ENCODE data around the gene SF3A2. TPM values are rescaled to one million over a fixed set of nuclear protein-coding genes. Genes with fewer than 3 reads are reported as not detected.

SF3A2 gene
- total RNA-seq, 1 donor from 2014 or later = 28.7 TPM

GRCh38 chr19:2243274-2244124 is 6.9 kb downstream of the SF3A2 start:
- no peak for TF ChIP-seq CTCF (IDR thresholded peaks at IDR 0.05; ENCODE audit: borderline replicate concordance)
- no peaks in the 10 kb centered on the region for H3K27me3 ChIP-seq (ENCODE audit: low read depth)
- peaks cover 54% of the 10 kb centered on the region for H3K36me3 ChIP-seq
- intact Hi-C loops (cut with micrococcal nuclease) = no loop called here
- no peak overlapping the region for H3K27ac ChIP-seq (replicated peaks)
- no peak overlapping the region for H3K4me3 ChIP-seq
- H3K4me1 ChIP-seq = peaks cover 69% of the 10 kb centered on the region
- H3K9me3 ChIP-seq (replicated peaks) = no peaks in the 10 kb centered on the region
- no peak for DNase-seq

- intact Hi-C loops (cut with micrococcal nuclease) = no loop called here
- Histone ChIP-seq H3K9me3 (replicated peaks) (no peaks in the 10 kb centered on the region), H3K27me3 (ENCODE audit: low read depth) (peaks cover 2% of the 10 kb centered on the region), H3K27ac (replicated peaks) (no peak overlapping the region), H3K36me3 (peaks cover 54% of the 10 kb centered on the region), H3K4me1 (peaks cover 63% of the 10 kb centered on the region), H3K4me3 (no peak overlapping the region)
- no peak for TF ChIP-seq CTCF (IDR thresholded peaks at IDR 0.05; ENCODE audit: borderline replicate concordance)
- no peak for DNase-seq
Observed at GRCh38 chr19:2244125-2244411, 7.4 kb downstream of the SF3A2 start.

- Histone ChIP-seq H3K36me3 (peaks cover 54% of the 10 kb centered on the region), H3K4me1 (peaks cover 59% of the 10 kb centered on the region), H3K4me3 (no peak overlapping the region), H3K27me3 (ENCODE audit: low read depth) (peaks cover 6% of the 10 kb centered on the region), H3K9me3 (replicated peaks) (no peaks in the 10 kb centered on the region), H3K27ac (replicated peaks) (no peak overlapping the region)
- DNase-seq = no peak
- intact Hi-C loops (cut with micrococcal nuclease) = no loop called here
- no peak for TF ChIP-seq CTCF (IDR thresholded peaks at IDR 0.05; ENCODE audit: borderline replicate concordance)
Observed at GRCh38 chr19:2244486-2244885, 7.9 kb downstream of the SF3A2 start.

GRCh38 chr19:2245273-2245672 is 8.6 kb downstream of the SF3A2 start:
- Histone ChIP-seq H3K9me3 (replicated peaks) (no peaks in the 10 kb centered on the region), H3K27me3 (ENCODE audit: low read depth) (peaks cover 14% of the 10 kb centered on the region), H3K4me3 (no peak overlapping the region), H3K27ac (replicated peaks) (no peak overlapping the region), H3K36me3 (peaks cover 54% of the 10 kb centered on the region), H3K4me1 (peaks cover 56% of the 10 kb centered on the region)
- no peak for TF ChIP-seq CTCF (IDR thresholded peaks at IDR 0.05; ENCODE audit: borderline replicate concordance)
- DNase-seq = no peak
- intact Hi-C loops (cut with micrococcal nuclease) = no loop called here

GRCh38 chr19:2246014-2246620 is 9.5 kb downstream of the SF3A2 start:
- Histone ChIP-seq H3K27me3 (ENCODE audit: low read depth) (peaks cover 22% of the 10 kb centered on the region), H3K9me3 (replicated peaks) (no peaks in the 10 kb centered on the region), H3K4me1 (peaks cover 56% of the 10 kb centered on the region), H3K36me3 (peaks cover 54% of the 10 kb centered on the region), H3K27ac (replicated peaks) (no peak overlapping the region), H3K4me3 (no peak overlapping the region)
- intact Hi-C loops (cut with micrococcal nuclease) = no loop called here
- no peak for TF ChIP-seq CTCF (IDR thresholded peaks at IDR 0.05; ENCODE audit: borderline replicate concordance)
- DNase-seq = no peak

All from left ventricle myocardium inferior (tissue), 1 donor.